HG03558 (cell line): ENCODE results near the gene LYPD4.

Source experiments
- ATAC-seq: cut with Tn5 transposase; IDR thresholded peaks from one replicate; pipeline ENCODE4 v1.9.1; 2021; ENCODE audit warnings: moderate number of reproducible peaks; ENCODE audit not compliant: unreplicated experiment; ENCODE audit errors: extremely low read depth

The LYPD4 gene

DNA sequence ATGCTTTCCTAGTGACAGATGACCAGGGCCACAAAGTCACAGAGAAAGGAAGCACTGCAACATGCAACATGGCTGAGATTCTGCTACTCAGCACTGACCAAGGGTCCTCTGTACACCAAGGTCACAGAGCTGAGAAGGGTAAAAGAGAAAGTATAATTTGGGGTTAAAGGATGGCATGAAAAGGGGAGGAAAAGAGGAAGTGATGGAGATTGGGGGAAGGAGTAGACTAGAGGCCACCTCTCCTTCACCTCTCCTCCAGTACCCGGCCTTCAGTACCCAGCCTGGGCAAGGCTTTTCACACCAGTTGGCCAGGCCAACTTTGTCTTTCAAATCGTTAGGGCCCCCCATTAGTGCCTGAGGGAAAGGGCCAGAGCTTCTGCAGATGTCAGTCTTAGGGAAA is 9.3 kb upstream of the LYPD4 start:
- no peak for ATAC-seq

DNA sequence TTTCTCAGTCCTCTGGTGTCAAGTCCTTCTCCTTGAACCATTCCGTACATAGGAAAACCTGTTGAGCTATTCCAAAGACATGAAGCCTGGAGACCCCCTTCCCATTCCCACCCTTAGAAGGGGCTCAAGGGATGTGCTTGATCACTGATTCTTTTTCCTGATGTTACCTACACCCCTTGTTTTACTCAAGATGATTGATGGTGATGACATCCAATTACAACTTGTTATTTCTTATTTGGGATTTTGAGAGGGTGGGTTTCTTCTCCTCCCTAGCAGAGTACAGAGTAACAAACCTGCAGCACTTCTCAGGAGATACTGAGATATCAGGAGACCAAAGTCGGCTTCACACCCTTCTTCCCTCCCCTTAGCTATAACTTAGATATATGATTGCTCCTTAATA is 8.9 kb upstream of the LYPD4 start:
- no peak for ATAC-seq

DNA sequence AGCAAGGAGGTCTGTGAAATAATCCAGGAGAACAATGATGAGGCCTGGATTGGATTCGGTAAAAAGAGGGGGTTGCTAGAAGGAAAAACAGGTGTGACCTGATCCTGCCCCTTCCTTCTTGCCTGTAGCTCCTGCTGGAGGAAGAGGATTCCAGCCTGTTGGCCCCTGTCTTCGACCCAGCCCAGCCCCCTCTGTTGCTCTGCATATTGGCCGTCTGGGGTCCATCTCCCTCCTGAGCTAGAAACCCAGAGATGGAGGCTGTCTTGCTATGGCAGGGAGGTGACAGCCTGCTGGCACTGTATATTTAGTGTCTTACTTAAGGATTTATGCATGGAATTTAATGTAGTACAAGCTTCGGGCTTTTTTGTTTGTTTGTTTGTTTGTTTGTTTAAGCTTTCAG is 7.0 kb upstream of the LYPD4 start:
- no peak for ATAC-seq

DNA sequence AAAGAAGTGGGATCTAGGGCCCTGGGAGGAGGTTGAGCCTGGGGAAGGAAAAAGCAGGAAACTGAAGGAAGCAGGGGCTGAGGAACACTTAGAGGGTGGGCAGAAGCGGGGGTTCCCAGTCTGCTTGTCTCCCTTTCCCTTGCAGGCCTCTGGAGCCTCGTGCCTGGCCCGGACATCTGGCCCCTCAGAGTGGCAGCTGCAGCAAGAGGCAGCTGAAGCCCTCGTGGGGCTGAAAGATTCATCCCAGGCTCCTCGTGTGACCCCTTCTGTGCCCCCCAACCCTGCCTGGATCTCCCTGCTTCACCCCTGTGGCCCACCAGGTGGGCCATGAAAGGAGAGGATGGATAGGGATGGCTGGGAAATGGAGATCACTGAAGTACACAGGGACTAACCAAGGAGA is 5.9 kb upstream of the LYPD4 start:
- ATAC-seq: no peak

DNA sequence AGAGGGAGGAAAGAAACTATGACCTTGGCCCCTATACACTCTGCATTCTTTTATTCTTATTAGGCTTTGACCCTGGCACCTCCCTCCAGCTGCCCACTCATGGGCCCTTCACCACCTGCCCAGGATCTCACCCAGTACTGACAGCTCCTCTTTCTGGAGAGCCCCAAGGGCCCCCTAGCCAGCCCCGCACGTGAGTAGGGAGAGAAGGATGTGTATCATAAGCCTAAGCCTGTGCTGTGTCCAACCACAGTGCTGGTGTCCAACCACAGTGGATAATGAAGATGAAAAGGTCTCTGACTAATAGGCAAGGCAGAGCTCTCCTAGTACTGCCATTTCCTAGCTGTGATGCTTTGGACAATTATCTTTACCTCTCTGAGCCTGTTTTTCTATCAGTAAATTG is 4.6 kb upstream of the LYPD4 start:
- no peak for ATAC-seq

DNA sequence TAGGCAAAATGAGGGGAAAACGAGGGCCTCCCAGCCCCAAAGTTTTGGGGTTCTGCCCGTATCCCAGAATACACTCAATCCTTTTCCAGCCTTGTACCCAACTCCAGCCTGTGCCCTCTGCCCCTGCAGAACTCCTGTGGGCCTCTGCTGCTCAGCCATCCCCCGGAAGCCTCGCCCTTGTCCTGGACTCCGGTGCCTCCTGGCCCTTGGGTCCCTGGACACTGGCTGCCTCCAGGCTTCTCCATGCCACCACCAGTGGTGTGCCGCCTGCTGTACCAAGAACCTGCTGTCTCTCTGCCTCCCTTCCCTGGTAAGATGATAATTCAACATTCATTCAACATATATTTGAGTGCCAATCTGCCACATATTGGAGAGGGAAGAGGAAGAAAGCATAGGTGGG is 4.2 kb upstream of the LYPD4 start:
- no peak for ATAC-seq

DNA sequence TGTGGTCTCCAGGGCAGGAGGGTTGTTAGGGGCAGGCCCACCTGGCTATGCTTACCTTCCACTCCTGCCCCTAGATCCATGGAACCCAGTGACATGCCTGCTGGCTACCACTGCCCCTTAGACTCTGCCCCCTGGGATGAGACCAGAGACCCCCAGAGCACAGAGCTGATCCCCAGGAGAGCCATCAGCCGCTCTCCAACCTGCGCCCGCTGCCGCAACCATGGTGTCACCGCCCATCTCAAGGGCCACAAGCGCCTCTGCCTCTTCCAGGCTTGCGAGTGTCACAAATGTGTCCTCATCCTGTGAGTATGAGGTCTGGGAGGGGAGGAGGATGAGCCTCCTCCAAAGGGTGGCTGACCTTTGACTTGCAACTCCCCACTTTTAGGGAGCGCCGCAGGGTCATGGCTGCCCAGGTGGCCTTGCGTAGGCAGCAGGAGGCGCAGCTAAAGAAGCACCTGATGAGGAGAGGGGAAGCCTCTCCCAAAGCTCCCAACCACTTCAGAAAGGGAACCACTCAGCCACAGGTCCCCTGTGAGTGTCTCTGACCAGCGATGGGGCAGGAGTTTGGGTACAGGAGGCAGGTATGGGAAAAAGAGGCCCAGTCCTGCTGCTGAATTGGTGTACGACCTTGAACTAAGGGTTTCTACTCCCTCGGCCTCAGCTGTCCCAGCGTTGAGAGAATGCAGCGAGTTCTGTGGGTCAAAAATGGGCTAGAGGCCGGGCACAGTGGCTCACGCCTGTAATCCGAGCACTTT is 3.0 kb upstream of the LYPD4 start:
- ATAC-seq: no peak

DNA sequence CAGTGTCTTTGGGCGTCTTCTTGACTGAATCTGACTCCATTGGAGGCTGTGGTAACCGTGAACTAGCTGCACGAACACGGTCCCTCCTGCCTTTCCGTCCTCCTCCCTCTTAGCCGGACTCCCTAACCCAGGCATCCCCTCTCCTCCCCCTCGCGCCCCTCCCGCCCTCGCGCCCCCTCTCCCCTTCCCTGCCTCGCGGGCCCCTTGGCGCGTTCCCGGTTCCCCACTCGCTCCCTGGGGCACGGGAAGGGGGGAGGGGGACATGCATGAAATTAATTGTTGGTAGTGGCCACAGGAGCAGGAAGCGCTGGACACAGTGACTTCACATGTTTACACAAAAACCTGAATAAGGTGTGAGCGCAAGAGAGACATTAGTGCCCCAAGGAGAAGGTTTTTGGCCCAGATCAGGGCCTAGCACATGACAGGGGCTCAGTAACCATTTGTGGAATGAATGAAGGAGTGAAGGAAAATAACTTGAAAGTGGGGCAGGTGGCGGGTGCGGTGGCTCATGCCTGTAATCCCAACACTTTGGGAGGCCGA is 638 bp upstream of the LYPD4 start:
- ATAC-seq: no peak

DNA sequence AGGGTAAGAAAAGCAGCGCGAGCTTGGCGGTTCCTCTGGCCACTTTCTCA is 343 bp upstream of the LYPD4 start, which contains the start of gene DMRTC2:
Gene DMRTC2 (plus strand): TSS at position 42 of the 50 bp plus-strand sequence. CDS start 2,387 bp downstream, outside the sequence.
- ATAC-seq: no peak

DNA sequence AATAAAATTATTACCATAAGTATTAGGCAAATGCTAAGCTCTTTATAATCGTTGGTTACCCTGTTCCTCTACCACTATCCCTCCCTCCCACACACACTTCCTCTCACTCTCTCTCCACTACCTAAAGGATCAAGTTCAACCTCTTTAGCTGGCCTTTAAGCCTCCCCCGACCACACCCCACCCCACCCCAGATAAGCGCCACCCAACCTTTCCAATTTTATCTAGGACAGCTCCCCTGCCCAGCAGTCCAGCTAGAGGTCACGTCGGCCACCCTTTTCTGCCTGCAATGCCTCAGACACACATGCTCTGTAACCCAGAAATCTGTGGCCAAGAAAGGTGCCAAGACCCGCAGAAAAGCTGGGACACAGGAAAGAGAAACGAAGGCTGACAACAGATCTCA is 1.1 kb downstream of the LYPD4 start:
- ATAC-seq: no peak

DNA sequence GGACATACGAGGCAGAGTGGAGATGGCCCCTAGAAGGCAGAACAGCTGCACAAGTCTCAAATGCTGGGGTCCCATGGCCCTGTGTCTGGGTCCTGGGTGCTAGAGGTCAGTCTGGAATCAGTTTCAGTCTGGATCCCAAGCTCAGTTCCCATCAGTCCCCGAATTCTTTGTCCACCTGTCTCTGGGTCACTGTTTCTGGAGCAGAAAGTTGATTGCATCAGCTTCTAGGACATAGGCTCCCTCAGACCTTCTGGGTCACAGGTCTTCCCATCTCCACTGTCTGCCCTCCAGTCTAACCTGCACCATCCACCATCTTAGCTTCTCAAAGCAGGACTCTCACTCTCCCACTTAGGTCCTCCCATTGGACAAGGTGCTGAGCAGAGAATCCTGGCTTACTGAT is 5.3 kb downstream of the LYPD4 start:
- no peak for ATAC-seq

DNA sequence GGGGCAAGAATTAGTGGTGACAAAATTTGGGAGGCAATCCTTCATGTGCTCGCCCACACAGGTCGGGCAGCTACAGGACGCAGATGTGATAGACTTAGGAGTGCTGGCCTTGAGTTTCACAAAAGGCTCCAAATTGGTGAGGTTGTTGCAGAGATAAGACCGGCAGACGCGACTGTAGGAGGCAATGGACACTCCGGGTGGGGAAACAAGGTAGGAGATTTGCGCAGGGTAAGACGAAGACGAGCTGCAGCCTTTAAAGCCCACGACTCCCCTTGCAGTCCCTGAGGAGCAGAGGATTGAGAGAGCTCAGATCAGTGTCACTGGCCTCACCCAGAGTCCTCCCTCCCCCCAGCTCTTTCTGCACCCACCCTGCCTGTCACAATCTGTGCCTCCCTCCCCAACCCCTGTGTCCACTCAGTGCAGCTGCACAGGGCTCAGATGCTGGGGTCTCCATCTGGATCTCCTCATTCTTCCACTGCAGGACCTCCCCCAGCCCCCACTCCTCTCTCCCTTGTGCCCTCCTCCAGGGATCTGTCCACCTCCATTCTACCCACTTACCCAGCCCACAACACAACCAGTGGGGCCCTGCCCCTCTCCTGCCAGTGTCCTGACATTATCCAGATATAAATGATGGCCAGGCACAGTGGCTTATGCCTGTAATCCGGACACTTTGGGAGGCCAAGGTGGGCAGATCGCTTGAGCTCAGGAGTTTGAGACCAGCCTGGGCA is 6.3 kb downstream of the LYPD4 start:
- ATAC-seq: no peak

DNA sequence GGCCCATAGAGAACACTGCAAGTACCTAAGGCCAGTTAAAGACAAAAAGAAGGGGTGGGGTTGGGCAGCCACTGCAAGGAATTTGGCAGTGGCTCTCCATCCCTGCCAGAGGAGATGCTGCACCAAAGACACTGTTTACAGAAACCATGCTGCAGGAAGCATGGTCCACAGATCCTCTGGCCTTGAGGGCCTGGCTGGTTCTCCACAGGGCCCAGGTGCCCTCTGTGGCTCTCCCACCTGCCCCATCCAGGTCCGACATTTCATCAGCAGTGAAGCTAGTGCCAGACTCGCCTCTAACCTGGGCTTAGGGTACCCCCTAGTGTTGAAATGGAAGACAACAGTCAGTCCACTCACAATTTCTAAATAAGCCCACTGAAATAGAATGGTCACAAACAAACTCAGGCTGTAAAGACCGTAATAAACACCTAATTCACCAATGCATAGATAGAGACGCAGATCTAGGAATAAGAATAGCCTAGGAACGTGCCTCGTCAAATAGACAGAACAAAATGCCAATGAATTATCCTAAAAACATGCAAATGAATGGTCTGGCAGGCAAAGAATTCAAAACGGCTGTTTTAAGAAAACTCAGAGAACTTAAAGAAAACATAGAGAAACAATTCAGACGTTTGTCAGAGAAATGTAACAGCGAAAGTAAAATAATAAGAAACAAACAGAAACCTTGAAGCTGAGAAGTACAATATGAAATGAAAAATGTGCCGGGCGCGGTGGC is 23.3 kb downstream of the LYPD4 start:
- no peak for ATAC-seq

DNA sequence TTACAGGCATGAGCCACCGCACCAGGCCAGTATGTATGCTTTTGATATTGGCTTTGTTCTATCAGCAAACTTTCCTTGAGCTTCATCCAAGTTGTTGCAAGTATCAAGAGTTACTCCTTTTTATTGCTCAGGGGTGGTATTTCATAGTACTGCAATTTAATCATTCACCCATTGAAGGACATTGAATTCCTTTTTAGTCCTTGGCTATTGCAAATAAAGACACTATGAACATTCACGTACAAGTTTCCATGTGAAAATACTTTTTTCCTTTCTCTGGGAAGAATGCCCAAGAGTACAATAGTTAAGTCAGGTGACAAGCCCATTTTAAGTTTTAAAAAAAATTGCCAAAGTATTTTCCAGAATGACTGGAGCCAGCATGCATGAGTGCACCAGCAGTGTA is 27.7 kb downstream of the LYPD4 start:
- ATAC-seq: no peak

DNA sequence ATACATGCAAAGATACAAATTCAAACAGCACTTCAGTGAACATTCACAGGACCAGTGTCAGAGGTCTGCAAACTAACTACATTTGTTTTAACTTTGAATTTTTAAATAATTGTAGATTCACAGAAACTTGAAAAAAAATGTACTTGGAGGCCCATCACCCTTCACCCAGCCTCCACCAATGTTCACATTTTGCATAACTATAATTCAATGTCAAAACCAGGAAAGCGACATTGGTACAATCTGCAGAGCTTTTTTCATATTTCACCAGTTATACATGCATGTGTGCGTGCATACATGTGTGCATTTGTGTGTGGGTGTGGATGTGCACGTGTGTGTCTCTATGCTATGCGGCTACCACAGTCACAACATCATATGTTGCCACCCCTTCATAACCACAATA is 29.2 kb downstream of the LYPD4 start:
- ATAC-seq: no peak

DNA sequence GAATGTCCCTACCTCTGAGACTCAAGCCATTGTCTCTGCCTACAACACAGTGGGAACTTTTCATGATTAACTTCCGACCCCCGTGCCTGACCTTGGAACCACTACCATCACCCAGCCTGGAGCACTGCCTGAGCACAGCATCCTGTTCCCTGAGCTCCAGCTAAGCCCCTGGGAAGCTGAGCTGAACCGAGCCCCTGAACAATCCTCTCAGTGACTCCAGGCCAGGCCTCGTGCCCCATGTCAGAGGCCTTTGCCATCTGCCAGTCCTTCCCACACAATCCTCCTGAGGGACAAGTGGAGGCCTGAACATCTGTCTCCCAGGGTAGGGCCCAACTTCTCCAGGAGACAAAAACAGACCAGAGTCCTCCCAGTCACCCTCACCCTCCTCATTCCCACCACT is 30.6 kb downstream of the LYPD4 start:
- no peak for ATAC-seq

DNA sequence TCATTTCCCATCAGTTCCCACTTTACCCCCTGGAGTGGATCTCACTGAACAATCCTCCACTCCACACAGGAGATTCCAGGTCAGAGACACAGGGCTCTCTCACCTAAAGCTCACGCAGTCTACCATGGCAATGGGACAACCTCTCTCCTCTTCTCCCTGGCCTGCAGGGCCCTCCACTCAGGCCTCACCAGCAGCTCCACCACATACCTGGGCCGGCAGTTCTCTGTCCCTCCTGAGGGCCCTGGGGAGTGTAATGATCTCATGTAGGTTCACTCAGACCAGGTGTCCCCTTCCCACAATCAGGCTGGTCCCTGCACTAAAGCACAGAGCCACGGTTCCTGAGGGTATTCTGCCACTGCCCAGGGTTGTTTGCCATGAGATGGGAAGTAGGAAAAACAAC is 32.5 kb downstream of the LYPD4 start:
- no peak for ATAC-seq

DNA sequence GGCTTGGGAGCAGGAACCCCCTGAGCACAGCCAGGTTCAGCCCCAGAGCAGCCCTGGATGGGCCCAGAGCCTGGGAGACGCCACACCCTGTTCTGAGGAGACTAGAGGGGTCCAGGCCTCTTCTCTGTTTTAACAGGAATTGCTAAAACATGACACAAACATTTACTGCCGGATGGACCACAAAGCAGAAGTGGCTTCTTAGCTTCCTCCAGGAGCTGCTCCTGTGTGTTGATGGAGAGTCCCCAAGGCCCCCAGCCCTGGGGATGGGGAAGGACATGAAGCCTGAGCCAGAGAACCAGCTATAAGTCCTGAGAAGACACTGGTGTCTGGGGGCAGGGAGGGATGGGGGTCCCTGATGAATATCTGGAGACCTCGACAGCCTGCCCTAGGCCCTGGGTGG is 33.4 kb downstream of the LYPD4 start:
- no peak for ATAC-seq

DNA sequence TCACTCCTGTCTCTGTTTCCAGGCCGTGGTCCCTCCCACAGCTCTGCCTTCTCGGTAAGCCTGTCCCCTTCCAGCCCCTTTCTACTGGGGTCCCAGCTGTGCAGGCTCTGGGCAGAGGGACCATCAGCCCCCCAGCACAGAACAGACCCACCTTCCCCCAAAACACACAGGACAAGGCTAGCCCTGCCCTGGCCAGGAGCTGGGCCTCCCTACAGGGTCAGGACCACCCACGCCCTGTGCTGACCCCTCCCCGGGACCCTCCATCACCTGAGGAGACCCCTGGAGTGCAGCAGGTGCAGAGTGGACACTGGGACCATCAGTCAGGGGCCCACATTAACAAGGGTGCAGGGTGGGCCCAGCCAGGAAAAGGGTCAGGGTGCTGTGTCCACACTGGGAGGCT is 34.2 kb downstream of the LYPD4 start:
- no peak for ATAC-seq

DNA sequence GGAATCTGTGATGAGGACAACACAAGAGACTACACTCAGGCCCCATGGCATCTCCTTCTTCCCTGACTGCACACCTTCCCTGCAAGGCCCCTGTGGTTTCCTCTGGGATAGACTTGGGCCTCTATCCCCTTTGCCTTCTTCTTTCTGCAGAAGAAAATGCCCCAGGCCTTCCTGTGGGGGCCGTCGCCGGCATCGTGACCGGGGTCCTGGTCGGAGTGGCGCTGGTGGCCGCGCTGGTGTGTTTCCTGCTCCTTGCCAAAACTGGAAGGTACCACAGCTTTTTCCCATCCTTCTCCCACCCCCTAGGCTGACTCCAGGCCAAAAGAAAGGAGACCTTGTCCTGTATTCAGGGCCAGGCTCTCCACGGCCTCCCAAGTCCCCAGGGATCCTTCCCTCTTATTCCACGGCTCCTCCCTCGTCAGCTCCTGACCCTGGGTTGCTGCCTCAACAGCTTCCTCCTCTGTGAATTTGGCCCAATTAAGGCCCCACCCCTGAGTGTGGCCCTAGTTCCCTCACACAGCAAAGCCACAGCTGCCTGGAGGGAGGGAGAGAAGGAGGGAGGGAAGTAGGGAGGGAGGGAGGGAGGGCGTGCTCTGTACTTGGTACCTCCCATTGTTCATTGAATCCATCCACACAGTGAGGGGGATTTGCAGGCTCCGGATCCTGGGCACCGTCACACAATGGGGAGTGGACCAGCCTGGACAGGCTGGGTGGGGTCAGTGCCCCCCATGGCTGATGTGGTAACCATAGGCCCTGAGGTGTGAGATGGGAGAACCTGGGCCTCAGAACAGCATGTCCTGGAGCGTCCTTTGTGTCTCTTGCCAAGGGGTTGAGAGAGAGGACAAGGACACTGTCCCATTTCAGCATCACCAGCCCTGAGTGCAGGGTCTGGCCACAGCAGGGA is 35.6 kb downstream of the LYPD4 start:
- no peak for ATAC-seq

DNA sequence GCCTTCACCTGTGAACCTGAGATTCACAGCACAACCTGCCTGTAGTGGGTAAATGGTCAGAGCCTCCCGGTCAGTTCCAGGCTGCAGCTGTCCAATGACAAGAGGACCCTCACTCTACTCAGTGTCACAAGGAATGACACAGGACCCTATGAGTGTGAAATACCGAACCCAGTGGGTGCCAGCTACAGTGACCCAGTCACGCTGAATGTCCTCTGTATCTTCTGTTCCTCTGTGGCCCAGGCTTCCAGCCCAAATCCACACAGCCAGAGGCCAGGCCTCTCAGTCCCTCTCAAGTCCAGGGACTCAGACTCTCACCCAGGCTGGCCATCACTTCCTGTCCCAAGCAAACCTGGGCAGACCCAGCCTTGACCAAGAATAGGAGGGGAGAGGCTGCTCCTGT is 37.3 kb downstream of the LYPD4 start:
- ATAC-seq: no peak
